ENCODE measurements around the gene GJB2. TPM values are rescaled to one million over a fixed set of nuclear protein-coding genes. Genes with fewer than 3 reads are reported as not detected.

Gene GJB2
- total and polyA plus RNA-seq, 2 of the 8 experiments (the other 6 are each of a cell fraction or from before 2014, with no cell fraction given) = 0.20 to 0.21 TPM

DNA sequence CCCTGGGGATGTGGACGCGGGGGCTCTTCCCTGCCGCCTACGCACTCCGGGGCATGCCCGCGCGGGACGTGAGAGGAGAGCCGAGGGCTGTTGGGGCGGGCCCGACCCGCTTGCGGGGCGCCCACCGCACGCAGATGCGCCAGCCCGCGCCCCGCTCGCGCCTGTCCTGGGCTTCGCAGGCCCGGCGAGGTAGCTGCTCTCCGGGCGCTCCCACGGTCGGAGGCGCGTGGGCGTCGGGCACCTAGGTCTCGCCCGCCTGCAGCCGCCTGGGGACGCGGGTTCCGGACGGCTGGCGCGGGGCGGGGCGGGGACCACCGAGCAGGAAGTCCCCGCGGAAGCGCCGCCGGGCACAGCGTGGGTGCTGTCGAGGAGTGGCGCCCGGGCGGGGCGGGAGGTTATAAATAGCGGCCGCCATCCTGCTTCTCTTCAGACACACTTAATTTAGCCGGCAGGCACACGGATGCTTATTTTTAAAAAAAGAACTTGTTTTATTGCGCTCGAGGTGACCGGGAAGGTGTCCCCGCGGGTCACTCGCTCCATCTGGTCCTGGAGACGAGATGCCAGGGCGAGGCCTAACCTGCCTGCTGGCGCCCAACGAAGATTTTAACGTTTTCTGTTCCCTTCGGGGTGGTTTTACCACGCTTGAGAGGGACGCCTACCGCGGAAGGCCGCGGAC, 31.3 kb downstream of the GJB2 start:
- H3K27me3 ChIP-seq (replicated peaks in 1 of 4; ENCODE audit: control insufficient read depth in 3 of 4, extremely low read depth in 1 of 4, insufficient read depth in 3 of 4, low read length in 3 of 4) = peaks cover 23 to 41% (median 36%) of the 10 kb centered on the region in 4 experiments
- POLR2A ChIA-PET (ENCODE audit: partially characterized antibody) = no interaction called here

More for the DNA sequence above, 31.3 kb downstream of the GJB2 start:
- TF ChIP-seq SUZ12 (IDR thresholded peaks at IDR 0.05; ENCODE audit: low read length) = peak; percentile 76; the same call in 1 of the 2 replicates
- no peak for TF ChIP-seq EP300 (IDR thresholded peaks at IDR 0.05; ENCODE audit: borderline replicate concordance in 1 of 2, low read depth in 2 of 2, low read length in 2 of 2)
- TF ChIP-seq SP4 (IDR thresholded peaks at IDR 0.05; ENCODE audit: low read length) = no peak
- peak; percentile 62 for TF ChIP-seq KDM4A (IDR thresholded peaks at IDR 0.05; ENCODE audit: low read depth, low read length, severe bottlenecking)
- TF ChIP-seq KDM1A (IDR thresholded peaks at IDR 0.05; ENCODE audit: borderline replicate concordance, low read length) = 0 out of 2 replicates have a peak, but pooled peaks have one; percentile 29
- no peak for TF ChIP-seq HDAC6 (IDR thresholded peaks at IDR 0.05; ENCODE audit: low read depth, low read length)
- peak; percentile 74 for TF ChIP-seq EZH2 (IDR thresholded peaks at IDR 0.05; ENCODE audit: low read depth, low read length, severe bottlenecking)
- Histone ChIP-seq H3K9ac (replicated peaks in 1 of 4; ENCODE audit: extremely low read depth in 1 of 4, low read depth in 3 of 4, low read length in 3 of 4) (no peak overlapping the region), H4K91ac (replicated peaks; ENCODE audit: insufficient read length, low read length) (no peak overlapping the region), H3K79me1 (ENCODE audit: low read depth, low read length) (no peaks in the 10 kb centered on the region), H2BK20ac (ENCODE audit: low read length) (no peak overlapping the region), H2AK5ac (ENCODE audit: low read depth, low read length) (no peak overlapping the region), H4K8ac (ENCODE audit: extremely low read depth, insufficient read depth, low read length) (peak overlapping the region; percentile 62; the same call in 1 of the 2 replicates), H4K20me1 (replicated peaks in 1 of 2; ENCODE audit: control insufficient read depth in 1 of 2, insufficient read depth in 2 of 2, low read length in 2 of 2) (peaks cover 2 to 3% of the 10 kb centered on the region in 2 experiments), H3K4me2 (ENCODE audit: insufficient read depth in 1 of 2, low read depth in 2 of 2, low read length in 2 of 2) (peak overlapping the region; percentile 78 to 81), H3K4ac (replicated peaks; ENCODE audit: insufficient read length, low read depth, low read length) (no peak overlapping the region), H3K36me3 (ENCODE audit: control insufficient read depth in 2 of 4, insufficient read depth in 4 of 4, low read length in 3 of 4) (peaks cover 0 to 7% (median 0%) of the 10 kb centered on the region in 4 experiments; a peak in 1 of 8 replicates), H2BK12ac (ENCODE audit: low read depth, low read length) (no peak overlapping the region), H3K14ac (ENCODE audit: insufficient read length) (no peak overlapping the region), H2BK5ac (ENCODE audit: low read depth, low read length) (no peak overlapping the region), H3K56ac (replicated peaks; ENCODE audit: insufficient read length, low read depth, low read length) (no peak overlapping the region), H2BK120ac (replicated peaks; ENCODE audit: low read depth, low read length) (no peak overlapping the region), H3K4me3 (ENCODE audit: extremely low read depth in 1 of 4, insufficient read depth in 2 of 4, low read depth in 3 of 4, low read length in 4 of 4) (peak overlapping the region; percentile 45 to 70 (median 55)), H4K5ac (ENCODE audit: insufficient read length, low read depth, low read length) (no peak overlapping the region), H3K4me1 (replicated peaks in 1 of 4; ENCODE audit: control insufficient read depth in 3 of 4, insufficient read depth in 4 of 4, low read length in 3 of 4) (no peaks in the 10 kb centered on the region), H3K79me2 (ENCODE audit: control insufficient read depth in 1 of 2, insufficient read depth in 2 of 2, low read length in 2 of 2) (no peaks in the 10 kb centered on the region), H3K23me2 (ENCODE audit: low read depth, low read length) (peaks cover 3% of the 10 kb centered on the region; the same call in 1 of the 2 replicates), H2BK15ac (ENCODE audit: low read length) (no peak overlapping the region), H3K27ac (ENCODE audit: low read depth, low read length) (no peak overlapping the region), H2AFZ (ENCODE audit: low read length) (no peak overlapping the region), H3K9me3 (ENCODE audit: insufficient read depth in 2 of 2, low read depth in 1 of 2, low read length in 1 of 2) (no peaks in the 10 kb centered on the region), H3K18ac (ENCODE audit: extremely low read depth, low read length) (no peak overlapping the region; the same call in 1 of the 2 replicates), H3K23ac (ENCODE audit: insufficient read length) (no peak overlapping the region)
- CTCF ChIA-PET (ENCODE audit: partially characterized antibody) = interaction anchor here (0.6 to 3.2 kb wide), 4 partner anchors 24 to 35 kb away, joined by 3 to 11 read pairs (median 4); no protein-coding TSS in a partner anchor
- DNase-seq (ENCODE audit: low read depth in 1 of 2, low spot score in 2 of 2) (peak in 1 of 2 experiments; percentile 61), FAIRE-seq (no peak)
- 6% methylated on average over 59 of the region's 79 CpGs; no CpG with 5 or more reads in 1 of the 2 experiments for WGBS, 2 experiments (ENCODE audit: extremely low coverage in 1 of 2, insufficient coverage in 1 of 2, insufficient read length in 1 of 2, insufficient replicate concordance in 2 of 2, low coverage in 1 of 2, low lambda C conversion rate in 2 of 2, missing lambda C conversion rate in 1 of 2)
